ENCODE results near the gene RPL41. TPM values are rescaled to one million over a fixed set of nuclear protein-coding genes. Genes with fewer than 3 reads are reported as not detected.

RPL41 gene
- total and polyA plus RNA-seq, 9 of the 15 experiments (the other 6 are each of a cell fraction or from before 2014, with no cell fraction given) = 3,403 to 11,276 (median 5,604) TPM

GRCh38 chr12:56104109-56104814, 12.2 kb upstream of the RPL41 start, which contains the start of gene PA2G4 (continued):
- TF ChIP-seq FOXK2 (conservative IDR thresholded peaks at IDR 0.05 in 1 of 2, IDR thresholded peaks at IDR 0.05 in 1 of 2; ENCODE audit: low read depth in 2 of 2) (0 out of 4 replicates have a peak, but pooled peaks of 1 of the 2 experiments have one; percentile 23), FOXK1 (CRISPR knock-in tag; IDR thresholded peaks at IDR 0.05; ENCODE audit: borderline replicate concordance) (no peak), CBX1 (IDR thresholded peaks at IDR 0.05; ENCODE audit: low read depth) (no peak), YY1 (IDR thresholded peaks at IDR 0.05; ENCODE audit: borderline replicate concordance in 1 of 3, control insufficient read depth in 1 of 3, extremely low read depth in 1 of 3, insufficient read depth in 3 of 3, insufficient read length in 1 of 3, insufficient replicate concordance in 2 of 3, low read depth in 1 of 3, low read length in 2 of 3) (no peak), SAFB2 (IDR thresholded peaks at IDR 0.05; ENCODE audit: borderline replicate concordance, low read depth, low read length, severe bottlenecking) (no peak), SRSF1 (IDR thresholded peaks at IDR 0.05; ENCODE audit: low read depth, low read length) (no peak), TEAD4 (IDR thresholded peaks at IDR 0.05; ENCODE audit: low read length) (peak; percentile 11; the same call in 1 of the 2 replicates), TEAD4 (CRISPR knock-in tag; IDR thresholded peaks at IDR 0.05; ENCODE audit: borderline replicate concordance) (0 out of 2 replicates have a peak, but pooled peaks have one; percentile 40), SMAD2 (IDR thresholded peaks at IDR 0.05; ENCODE audit: low read depth, low read length) (no peak), EHMT2 (IDR thresholded peaks at IDR 0.05) (no peak), ZNF584 (CRISPR knock-in tag; IDR thresholded peaks at IDR 0.05; ENCODE audit: low read depth) (no peak), ZBTB17 (CRISPR knock-in tag; IDR thresholded peaks at IDR 0.05) (0 out of 2 replicates have a peak, but pooled peaks have one; percentile 50), ZNF217 (CRISPR knock-in tag; IDR thresholded peaks at IDR 0.05) (0 out of 2 replicates have a peak, but pooled peaks have one; percentile 30), ZNF12 (CRISPR knock-in tag; IDR thresholded peaks at IDR 0.05) (no peak; the same call in 1 of the 2 replicates), SIN3B (IDR thresholded peaks at IDR 0.05; ENCODE audit: low read depth) (no peak), NR2C2 (CRISPR knock-in tag; IDR thresholded peaks at IDR 0.05) (peak; percentile 93), NR2C2 (tag; IDR thresholded peaks at IDR 0.05) (peak; percentile 98), ZNF3 (CRISPR knock-in tag; IDR thresholded peaks at IDR 0.05) (no peak), ZNF212 (CRISPR knock-in tag; IDR thresholded peaks at IDR 0.05) (no peak), ETV5 (CRISPR knock-in tag; IDR thresholded peaks at IDR 0.05; ENCODE audit: low read depth) (peak; percentile 76), BRD4 (IDR thresholded peaks at IDR 0.05) (no peak), E2F3 (CRISPR knock-in tag; IDR thresholded peaks at IDR 0.05) (peak; percentile 91), MED1 (CRISPR knock-in tag; IDR thresholded peaks at IDR 0.05; ENCODE audit: borderline replicate concordance) (no peak), ZFX (CRISPR knock-in tag; IDR thresholded peaks at IDR 0.05) (peak; percentile 100), MAX (CRISPR knock-in tag; IDR thresholded peaks at IDR 0.05) (peak; percentile 94), ZNF316 (IDR thresholded peaks at IDR 0.05) (no peak)
- TF ChIP-seq, protein P1, sequence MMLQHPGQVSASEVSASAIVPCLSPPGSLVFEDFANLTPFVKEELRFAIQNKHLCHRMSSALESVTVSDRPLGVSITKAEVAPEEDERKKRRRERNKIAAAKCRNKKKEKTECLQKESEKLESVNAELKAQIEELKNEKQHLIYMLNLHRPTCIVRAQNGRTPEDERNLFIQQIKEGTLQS (IDR thresholded peaks at IDR 0.05) = no peak
- TF ChIP-seq, protein P1 (CRISPR knock-in tag; conservative IDR thresholded peaks at IDR 0.05) = no peak
- TF ChIP-seq, protein P2, sequence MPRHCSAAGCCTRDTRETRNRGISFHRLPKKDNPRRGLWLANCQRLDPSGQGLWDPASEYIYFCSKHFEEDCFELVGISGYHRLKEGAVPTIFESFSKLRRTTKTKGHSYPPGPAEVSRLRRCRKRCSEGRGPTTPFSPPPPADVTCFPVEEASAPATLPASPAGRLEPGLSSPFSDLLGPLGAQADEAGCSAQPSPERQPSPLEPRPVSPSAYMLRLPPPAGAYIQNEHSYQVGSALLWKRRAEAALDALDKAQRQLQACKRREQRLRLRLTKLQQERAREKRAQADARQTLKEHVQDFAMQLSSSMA (CRISPR knock-in tag; IDR thresholded peaks at IDR 0.05) = no peak

All from K562 (cell line).